ENCODE measurements around the gene SH3PXD2A. TPM values are rescaled to one million over a fixed set of nuclear protein-coding genes. Genes with fewer than 3 reads are reported as not detected.
A peak's percentile ranks its signal among the peaks of the same experiment; 100 is the strongest.

Gene SH3PXD2A
- polyA plus RNA-seq, 4 donors = 29.3 to 31.7 (median 30.5) TPM

DNA sequence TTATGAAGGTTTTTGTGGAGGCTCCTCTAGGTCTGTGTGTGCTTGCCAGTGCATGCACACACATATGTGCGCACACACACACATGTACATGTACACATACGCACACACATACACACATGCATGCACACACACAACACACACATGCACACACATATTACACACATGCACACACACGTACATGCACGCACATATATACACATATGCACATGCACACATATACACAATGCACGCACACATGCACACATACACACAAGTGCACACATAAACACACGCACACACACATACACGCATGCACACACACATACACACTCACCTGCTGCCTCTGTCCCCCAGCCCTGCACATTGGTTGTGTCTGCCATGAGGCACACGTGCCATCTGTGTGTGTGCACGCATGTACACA is 295.6 kb downstream of the SH3PXD2A start:
- no peak for DNase-seq (ENCODE audit: low read depth in 4 of 4, low spot score in 3 of 4)

DNA sequence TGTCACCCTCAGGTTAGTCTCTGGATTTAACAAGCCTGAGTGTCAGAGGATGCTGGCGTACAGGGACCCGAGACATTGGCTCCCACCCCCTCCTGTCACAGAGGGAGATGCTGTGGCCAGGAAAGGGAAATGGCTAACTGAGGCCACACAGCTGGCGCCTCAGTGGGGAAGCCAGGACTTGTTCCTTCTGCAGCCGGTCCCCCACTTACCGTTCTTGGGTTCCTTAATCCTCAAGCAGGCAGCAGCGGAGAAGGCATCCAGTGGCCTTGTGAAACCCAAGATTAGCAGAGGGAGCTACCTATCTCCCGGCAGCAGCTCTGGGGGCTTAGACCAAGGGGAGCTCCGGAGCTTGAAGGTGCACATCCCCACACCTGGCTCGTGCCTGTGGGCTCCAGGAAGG is 296.5 kb downstream of the SH3PXD2A start:
- no peak for DNase-seq (ENCODE audit: low read depth in 4 of 4, low spot score in 3 of 4)

DNA sequence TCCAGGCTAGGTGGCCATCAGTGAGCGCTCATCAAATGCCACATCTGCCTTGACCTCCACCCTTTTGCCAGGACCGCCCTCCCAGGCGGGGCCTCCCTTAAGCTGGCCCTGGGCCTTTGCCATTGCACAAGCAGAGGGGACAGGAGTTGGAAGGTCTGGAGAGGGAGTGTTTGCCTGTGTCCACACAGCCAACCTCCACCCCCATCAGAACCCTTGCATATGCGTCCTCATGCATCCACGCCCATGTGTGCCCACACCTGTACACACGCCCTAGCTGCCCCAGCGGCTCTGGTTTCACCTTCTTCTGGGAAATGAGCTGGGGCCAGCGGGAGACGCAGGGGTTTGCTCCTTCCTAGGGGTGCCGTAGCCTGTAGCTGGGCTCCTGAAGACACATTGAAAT is 297.9 kb downstream of the SH3PXD2A start:
- DNase-seq (ENCODE audit: low read depth in 4 of 4, low spot score in 3 of 4) = no peak

DNA sequence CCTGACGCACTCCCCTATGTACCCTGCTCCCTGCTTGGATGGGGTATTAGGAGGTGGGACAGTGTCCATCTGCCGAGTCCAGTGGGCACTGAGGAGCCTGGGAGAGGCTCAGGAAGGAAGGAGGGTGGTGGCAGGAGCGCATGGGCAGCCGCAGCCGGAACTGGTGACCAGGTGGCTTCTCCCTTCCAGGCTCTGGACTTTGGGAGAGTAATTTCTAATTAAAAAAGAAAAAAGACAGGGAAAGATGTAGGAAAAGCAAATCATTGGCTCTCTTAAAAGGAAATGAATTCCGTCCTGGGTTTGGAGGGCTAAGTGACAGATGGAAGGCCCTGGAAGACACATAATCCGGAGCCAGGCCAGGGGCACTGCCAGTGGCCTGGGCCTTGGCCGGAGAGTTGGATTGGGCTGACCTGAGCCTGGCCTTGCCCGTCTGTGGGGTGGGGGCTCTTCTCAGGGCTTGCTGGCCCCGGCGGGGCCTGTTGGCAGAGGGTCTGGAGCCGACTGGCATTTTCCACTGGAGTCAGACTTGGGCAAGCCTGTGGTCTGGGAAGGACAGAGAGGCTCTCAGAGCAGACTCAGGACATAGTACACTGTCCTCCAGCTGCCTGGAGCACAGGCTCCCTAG is 298.9 kb downstream of the SH3PXD2A start:
- no peak for DNase-seq (ENCODE audit: low read depth in 4 of 4, low spot score in 3 of 4)

DNA sequence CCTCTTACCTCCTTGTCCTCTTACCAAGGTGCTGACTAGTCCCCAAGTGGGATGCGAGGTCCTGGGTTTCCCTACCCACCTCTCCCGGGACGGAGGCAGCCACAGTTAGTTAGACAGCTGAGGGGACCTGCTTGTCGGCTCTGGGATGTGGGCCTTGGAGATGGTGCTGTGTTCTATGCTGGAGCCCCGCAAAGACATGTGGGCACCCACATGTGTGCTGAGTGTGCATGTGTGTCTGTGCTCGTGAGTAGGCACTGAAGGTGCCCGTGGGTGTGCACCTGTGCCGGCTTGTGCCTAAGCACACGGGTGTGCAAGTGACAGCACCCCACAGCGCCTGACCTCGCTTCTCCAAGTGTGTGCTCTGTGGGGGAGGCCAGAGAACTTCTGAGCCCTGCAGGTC is 299.7 kb downstream of the SH3PXD2A start:
- DNase-seq (ENCODE audit: low read depth in 4 of 4, low spot score in 3 of 4) = no peak

DNA sequence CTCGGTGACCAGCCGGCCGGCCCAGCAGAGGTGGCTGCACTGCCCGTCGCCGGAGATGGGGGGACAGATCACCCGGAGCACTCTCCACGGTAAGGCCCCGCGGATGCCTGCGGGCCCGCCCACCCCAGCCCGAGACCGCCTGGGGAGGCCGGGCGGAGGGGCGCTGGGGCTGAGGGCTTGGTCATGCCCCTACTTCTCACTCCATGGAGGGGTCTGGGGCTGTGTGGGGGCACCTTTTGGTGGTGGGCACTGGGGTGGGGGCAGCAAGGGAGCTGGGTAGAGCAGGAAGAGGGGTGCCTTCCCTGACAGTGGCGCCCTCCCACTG is 300.1 kb downstream of the SH3PXD2A start:
- no peak for DNase-seq (ENCODE audit: low read depth in 4 of 4, low spot score in 3 of 4)

DNA sequence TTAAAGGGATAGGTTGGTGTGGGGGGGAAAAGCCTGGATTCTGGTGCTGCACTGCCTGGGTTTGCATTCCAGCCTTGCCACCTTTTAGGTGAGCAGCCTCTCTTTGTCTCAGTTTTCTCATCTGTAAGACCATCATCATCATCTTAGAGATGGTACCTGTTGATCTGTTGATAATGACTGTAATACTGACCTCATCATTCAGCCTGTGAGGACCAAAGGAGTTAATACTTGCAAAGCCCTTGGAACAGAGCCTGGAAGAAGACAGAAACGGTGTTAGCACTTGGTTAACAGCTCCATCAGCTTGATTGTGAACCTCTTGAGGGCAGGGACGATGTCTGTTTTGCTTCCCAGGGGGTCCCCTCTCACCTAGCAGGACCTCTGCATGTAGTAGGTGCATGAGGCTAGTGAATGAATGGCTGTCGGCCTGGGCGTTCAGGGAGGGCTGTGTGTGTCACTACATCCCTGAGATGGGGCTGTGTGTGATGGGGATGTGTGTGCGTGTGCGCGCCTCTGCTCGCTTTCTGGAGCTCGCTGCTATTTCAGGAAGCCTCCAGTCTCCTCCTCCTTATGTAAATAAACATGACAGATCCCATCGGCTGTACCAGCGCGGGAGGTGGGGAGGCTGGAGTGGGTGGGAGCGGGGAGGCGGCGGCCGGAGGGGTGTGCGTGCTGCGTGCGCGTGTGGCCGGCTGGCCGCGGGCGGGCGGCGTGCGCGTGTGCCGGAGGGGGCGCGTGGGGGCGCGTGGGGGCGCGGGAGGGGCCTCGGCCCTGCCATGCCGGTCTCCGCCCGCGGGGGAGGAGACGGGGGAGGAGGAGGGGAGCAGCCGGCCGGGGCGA is 300.7 kb downstream of the SH3PXD2A start:
- peak in 3 of 4 donors; percentile 32 to 47 (median 43) for DNase-seq (ENCODE audit: low read depth in 4 of 4, low spot score in 3 of 4)

DNA sequence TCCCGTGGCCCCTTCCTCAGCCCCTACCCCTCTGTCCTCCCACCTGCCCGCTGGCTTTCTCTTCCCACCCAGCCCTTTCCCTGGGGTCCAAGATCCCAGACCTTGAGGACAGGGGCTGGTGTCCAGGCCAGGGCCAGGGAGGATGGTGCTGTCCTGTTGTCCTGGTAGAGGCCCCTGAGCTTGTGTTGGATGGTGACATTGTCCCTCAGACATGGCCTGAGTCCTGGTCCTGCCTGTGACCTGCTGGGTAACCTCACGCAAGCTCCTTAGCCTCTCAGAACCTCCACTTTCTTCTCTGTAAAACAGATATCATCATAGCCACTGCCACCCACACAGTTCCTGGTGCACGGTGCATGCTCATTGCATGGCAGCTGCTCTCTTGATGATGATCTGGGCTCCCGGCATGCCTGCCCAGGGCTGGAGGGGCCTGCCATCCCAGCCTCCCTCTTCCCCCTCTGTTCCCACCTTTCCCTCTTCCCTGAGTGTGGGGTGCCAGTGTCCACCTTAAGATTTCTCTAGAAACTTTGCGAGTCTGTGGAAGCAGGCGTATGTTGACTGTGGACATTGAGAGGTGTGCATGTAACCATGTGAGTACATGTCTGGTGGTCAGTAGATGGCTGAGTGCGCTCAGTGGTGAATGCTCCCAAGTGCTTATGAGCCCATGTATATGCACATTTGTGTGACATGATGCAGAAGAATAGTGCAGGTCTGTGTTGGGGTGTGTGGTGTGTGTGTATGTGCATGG is 301.5 kb downstream of the SH3PXD2A start:
- no peak for DNase-seq (ENCODE audit: low read depth in 4 of 4, low spot score in 3 of 4)

DNA sequence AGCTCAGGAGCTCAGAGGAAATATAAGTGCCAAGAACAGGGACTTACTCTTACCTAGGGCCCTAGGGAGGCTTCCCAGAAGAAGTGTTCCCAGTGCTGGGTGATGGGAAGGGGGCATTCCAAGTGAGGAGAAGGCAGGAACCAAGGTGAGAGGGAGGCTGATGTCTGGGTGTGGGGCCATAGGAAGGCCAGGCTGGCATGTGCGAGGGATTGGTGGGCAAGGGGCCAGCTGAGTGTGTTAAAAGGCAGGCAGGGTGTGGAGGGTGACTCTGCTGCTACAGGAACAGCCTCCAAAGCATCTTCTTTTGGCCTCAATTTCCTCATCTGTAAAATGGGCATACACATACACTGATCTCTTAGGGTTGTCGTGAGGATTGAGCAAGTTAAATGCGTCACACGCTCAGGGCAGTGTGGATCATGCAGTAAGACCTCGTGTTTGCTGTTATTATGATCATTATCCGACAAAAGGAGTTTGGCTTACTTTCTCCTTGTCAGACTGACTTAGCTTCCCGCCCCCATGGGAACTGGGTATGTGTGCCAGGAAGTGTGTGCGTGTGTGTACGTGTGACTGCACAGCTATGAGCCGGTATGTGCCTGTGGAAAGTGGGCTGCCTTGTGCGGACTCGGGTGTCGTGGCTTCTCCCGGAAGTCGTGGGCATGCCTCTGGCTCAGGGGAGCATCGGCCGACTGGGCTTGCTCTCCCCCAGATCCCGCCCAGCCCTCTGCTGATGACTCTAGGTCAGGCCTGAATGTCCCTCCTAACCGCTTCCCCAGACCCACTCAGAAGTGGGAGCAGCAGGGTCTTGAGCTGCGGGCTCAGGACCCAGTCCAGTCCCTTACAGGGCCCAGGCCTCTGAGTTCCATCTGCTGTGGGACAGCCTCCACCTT is 302.3 kb downstream of the SH3PXD2A start:
- DNase-seq (ENCODE audit: low read depth in 4 of 4, low spot score in 3 of 4) = no peak

DNA sequence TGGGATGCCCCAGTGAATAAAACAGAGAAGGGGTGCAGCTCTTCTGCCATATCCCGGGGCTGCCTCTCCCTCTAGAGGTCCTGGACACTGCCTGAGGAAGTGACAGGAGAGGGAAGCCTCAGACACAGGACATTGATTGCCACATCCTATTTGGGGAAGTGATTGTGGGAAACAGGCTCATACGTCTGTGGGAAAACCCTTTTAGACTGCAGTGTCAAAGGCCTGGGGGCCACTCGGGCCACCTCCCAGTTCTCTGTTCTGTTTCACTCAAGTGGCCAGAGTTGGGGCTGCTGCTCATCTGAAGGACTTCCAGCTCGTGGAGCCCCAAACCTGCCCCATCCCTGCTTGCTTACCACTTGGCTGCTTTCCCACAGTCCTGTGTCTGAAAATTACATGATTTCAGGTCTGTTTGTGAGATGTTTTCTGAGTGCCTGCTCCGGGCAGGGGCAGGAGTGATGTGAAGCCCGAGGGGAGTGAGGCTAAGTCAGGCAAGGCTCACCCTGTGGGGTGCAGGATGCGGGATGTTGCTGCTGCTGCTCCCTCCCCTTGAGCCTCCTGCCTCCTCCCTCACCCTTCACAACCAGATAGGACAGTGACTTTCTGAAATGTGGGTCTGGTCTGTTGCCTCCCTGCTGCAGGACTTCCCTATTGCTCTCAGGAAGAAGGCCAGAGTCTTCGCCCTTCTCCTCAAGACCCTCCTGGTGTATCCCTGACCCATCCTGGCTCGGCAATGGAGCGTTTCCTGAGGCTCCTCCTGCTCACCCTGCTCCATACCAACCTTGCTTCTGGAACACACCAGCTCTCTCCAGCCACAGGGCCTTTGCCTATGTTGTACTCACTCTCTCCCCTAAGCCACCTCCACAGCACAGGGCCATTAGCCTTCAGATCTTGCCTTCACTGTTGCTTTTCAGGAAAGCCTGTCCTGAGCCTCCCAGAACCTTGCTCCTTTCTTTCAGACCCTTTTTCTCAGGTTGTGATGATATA is 303.5 kb downstream of the SH3PXD2A start:
- DNase-seq (ENCODE audit: low read depth in 4 of 4, low spot score in 3 of 4) = no peak

DNA sequence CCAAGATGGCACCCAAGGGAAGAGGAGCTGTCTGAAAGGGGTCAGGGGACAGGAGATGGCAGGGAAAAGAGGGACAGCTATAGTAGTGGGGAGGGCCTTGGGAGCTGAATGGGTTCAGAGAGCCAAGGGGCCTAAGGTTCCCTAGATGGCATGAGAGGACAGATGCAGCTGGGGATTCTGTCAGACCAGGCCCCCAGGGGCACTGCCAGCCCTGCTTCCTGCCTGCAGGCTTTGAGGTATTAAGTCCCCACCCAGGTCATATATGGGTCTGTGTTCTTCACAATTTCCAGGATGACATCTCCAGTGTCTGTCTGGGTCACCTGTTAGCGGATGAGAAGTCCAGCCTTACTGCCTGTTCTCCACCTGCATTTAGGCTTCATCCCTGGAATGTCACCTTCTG is 305.1 kb downstream of the SH3PXD2A start:
- DNase-seq (ENCODE audit: low read depth in 4 of 4, low spot score in 3 of 4) = no peak

DNA sequence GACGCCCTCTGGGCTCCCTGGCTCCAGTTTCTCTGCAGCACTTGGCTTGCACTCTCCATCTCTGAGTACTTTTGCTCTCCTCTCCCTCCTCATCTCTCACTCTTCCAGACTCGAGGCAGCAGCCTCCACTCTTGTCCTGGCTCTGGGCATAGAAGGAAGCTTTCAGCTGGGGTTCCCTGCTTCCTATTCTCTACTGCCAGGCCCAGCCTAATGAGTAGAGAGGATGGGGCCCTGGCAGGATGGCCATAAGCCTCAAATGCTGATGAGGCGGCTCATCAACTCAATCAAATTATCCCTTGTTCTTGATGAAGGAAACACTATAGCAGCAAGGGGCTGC is 306.1 kb downstream of the SH3PXD2A start:
- DNase-seq (ENCODE audit: low read depth in 4 of 4, low spot score in 3 of 4) = no peak

DNA sequence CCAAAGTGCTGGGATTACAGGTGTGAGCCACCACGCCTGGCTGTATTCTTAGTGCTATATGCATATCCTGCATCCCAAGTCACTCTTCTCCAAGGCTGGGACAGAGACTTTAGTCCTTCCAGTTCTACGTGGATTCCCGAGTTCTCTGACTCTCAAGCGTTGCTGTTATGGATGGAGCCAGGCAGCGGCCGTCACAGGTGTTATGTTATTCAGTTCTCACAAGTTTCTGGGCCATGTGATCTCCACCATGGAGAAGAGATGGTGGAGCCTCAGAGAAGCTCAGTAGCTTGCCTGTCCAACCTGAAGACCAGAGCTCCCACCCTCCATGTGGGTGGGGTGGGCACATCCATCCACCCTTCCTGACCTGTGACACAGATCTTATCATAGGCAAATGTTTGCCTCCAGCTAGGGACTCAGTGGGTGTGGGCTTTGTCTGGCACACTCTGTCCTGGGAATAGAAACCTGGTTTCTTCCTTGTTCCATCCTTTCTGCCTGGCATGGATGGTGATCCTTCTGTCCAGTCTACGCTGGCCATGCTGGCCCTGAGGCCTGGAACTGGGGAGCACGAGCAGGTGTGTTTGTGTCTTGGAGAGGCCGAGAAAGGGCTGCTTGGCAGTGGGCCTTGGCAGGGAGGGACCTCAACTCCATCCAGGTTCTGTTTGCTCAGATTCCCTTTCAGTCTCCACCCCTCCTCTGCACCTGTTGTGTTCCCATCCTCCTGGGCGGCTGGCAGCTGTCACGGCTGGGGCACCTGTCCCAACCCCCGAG is 306.6 kb downstream of the SH3PXD2A start:
- no peak for DNase-seq (ENCODE audit: low read depth in 4 of 4, low spot score in 3 of 4)

DNA sequence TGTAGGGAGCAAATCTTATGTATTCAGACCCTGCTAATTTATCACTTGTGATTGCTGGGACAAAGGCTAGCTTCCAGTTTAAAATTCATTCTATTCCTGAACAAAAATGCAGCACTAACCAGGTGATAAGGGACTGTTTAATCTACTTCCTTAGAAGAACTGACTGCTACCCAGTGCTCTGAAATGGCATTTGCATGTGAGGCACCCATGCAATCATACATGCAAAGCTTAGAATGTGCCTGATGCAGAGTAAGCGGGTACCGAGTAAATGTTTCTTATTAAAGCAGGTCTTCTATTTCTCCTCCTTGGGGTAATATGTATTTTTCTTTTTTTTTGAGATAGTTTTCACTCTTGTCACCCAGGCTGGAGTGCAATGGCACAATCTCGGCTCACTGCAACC is 307.4 kb downstream of the SH3PXD2A start:
- no peak for DNase-seq (ENCODE audit: low read depth in 4 of 4, low spot score in 3 of 4)

DNA sequence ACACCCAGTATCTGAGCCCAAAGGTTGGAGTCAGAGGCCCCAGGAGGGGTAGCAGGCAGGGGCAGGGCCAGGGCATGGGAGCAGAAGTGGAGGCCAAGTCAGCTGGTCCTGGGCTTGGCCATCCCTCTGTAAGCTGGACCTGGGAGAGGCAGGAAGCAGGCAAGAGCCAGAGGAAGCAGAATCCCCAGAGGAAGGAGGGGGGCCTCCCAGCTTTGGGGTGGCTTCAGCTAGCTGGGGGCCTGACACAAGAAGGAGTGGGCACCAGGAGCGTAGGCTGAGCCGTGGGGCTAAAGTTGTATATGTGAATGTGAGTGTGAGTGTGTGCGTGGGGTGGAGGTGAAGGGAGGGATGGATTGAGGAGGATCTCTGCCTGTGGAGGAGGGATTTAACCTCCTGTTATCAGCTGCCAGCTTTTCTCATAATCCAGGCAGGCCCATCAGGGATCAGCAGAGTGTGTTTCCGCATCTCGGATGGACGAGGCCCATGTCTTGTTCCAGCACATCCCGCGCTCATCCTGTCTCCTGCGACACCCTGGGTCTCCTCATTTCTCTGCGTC is 307.9 kb downstream of the SH3PXD2A start:
- DNase-seq (ENCODE audit: low read depth in 4 of 4, low spot score in 3 of 4) = no peak

DNA sequence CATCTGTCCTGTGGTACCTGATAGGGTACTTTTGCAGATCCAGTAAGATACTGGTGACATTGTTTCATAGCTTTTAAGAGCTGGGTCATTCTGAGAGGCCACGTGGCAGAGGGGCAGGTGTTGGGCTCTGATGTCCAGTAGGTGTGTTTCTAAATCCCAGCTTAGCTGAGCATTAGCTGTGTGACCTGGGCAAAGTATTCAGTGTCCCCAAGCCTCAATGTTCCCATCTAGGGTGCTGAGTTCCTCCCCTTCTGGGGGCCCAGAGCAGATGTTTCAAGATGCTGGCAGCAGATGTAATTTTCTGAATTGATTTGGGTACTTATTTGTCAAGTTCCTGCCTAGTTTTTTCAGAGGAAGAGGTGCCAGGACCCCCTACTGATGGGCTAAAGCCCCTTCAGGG is 309.0 kb downstream of the SH3PXD2A start:
- DNase-seq (ENCODE audit: low read depth in 4 of 4, low spot score in 3 of 4) = no peak

DNA sequence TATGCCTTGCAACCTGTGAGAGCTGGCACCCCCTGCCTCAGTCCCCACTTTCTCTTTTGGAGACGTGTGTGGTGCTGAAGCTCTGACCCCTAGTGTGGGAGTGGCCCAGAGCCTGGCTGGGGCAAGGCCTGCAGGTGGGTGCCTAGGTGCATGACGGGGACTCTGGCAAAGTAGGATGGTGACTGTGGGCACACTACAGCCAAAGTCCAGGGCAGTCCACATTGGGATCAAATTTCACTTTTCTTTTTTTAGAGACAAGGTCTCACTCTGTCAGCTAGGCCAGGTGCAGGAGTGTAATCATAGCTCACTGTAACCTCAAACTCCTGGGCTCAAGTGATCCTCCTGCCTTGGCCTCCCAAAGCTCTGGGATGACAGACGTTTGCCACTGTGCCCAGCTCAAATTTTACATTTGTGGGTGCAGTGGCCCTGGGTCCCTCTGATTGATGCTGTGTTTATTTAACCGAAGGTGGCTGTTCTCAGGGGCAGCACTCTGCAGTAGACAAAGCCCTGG is 309.6 kb downstream of the SH3PXD2A start:
- DNase-seq (ENCODE audit: low read depth in 4 of 4, low spot score in 3 of 4) = no peak

DNA sequence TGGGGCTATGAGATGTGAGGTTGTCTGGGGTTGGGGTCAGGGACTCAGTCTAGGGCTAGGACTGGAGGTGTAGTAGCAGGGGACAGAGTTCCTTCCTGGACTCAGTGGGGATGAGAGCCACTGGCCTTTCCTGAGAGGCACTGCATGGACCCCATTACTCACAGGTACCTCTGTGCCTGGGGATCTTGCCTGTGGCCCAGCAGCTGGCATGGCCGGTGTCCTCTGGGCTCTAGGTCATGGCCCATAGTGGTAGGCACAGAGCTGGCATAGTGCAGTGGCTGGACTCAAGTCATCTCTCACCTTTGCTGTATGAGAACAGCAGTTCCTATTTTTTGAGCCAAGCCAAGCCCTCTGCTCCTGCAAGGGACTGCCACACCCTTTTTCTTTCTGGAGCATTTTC is 310.0 kb downstream of the SH3PXD2A start:
- no peak for DNase-seq (ENCODE audit: low read depth in 4 of 4, low spot score in 3 of 4)

Measured in right renal pelvis (tissue), 4 donors.